GM12892 (cell line): ENCODE results near the gene MOB3B.

Experiments
- DNase-seq: peaks from one replicate; pipeline ENCODE4 v3.0.0; 2011; ENCODE audit not compliant: insufficient read length
- FAIRE-seq: peaks from 2 replicates; lab custom pipeline; 2011; peaks lifted over from hg19 to GRCh38; lab: Jason Lieb, UNC
- POLR2A ChIP-seq: IDR thresholded peaks from 2 replicates; pipeline ENCODE4 v1.6.1; 2011; ENCODE audit warnings: low read depth, low read length, control low read depth
- POLR2AphosphoS5 ChIP-seq: IDR thresholded peaks from 2 replicates; pipeline ENCODE4 v1.6.1; 2011; ENCODE audit warnings: low read depth, low read length, control low read depth
- TAF1 ChIP-seq: IDR thresholded peaks from 2 replicates; pipeline ENCODE4 v1.6.1; 2011; ENCODE audit warnings: low read depth, mild to moderate bottlenecking, control low read depth, low read length, borderline replicate concordance

MOB3B gene

DNA sequence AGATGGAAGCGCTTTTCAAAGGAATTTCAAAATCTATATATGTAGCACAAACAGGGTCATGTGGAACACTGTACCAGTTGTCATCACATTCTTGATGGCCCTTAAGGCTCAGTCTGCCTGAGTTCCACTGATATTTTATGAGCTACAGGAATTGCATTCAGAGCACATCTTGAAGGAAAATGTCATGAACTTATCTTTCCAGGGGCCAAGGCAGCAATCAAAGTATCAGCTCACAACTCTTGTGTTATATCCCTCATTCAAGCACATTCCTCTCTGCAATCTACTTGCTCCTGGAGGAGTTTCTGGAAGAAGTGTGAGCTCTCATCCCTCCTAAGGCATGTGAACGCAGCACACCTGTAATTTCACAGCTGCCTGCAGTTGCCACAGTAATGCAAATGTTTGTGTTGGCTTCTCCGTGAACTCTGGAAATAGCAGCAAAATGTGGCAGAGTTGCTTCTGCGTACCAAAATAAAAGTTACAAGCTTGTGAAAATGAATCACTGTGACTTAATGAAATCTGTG lies 143.0 kb downstream of the MOB3B start:
- TF ChIP-seq TAF1, result no peak
- TF ChIP-seq POLR2AphosphoS5, result no peak
- TF ChIP-seq POLR2A, result no peak
- no peak for FAIRE-seq

DNA sequence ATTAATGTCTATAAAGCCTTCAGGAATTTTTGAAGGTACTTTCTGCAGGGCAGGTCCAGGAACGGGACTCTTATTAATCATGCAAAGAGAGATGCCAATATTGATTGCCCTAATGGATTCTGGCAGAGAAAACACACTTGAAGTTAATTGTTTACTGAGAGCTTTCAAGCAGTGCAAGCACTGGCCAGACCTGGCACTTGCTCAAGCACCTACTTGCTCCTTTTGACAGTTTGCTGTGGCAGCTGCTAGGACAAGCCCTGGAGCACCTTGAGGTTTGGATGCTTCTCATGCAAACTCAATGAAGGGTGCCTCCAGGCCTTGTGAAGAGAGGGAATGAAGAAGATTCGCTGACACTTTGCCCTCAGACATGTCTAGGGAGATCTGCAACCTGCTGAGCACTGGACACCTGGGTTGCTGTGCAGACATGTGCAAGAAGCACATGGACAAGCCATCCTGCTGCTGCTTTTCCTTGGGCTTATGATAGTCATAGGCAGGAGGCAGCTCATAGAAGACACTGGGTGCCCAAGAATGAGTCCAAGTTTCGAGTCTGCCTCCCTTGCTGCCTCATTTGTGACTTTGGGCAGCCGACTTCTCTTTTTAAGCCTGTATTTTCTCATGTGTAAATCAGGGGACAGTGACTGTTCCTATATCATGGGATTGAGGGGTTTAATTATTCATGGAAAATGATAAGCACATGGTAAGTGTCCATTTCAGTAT lies 143.8 kb downstream of the MOB3B start:
- TF ChIP-seq POLR2AphosphoS5 (no peak), TAF1 (no peak), POLR2A (no peak)
- no peak for DNase-seq

More for the DNA sequence above, 143.0 kb downstream of the MOB3B start:
- DNase-seq, result no peak

DNA sequence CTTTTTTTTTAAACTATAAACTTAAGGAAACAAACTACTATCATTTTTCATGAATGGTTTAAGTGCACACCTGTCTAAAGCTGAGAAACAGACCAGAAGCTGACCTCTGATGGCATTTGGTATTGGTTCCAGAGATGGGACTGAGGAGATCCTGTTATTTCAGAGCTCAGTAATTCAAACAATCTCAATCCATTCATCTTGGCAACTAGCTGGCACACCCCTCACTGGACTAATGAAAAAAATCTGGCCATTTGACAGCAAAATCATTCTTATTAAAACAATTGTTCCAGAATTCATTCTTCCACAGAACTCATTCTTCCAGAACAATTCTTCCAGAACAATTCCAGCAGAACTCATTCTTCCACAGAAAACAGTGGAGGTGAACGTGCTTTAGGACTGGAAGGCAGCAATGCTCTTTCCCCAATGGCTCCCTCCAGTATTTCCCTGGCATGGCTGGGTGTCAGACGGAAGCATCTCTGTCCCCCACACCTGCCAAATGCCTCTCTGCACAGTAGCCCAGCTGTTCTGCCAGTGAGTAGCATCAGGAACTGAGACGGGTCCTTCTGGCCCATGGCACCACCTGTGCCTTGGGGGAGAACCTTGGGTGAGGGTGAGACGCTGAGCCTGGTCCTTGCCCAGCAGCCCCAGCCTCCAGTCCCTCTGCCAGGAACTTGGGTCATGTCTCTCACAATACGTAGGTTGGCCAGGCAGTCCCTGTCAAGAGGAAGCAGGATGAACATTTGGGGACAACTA lies 145.2 kb downstream of the MOB3B start:
- TF ChIP-seq POLR2AphosphoS5, result no peak
- TF ChIP-seq TAF1, result no peak
- TF ChIP-seq POLR2A, result no peak
- no peak for FAIRE-seq
- no peak for DNase-seq

More for the DNA sequence above, 143.8 kb downstream of the MOB3B start:
- no peak for FAIRE-seq

DNA sequence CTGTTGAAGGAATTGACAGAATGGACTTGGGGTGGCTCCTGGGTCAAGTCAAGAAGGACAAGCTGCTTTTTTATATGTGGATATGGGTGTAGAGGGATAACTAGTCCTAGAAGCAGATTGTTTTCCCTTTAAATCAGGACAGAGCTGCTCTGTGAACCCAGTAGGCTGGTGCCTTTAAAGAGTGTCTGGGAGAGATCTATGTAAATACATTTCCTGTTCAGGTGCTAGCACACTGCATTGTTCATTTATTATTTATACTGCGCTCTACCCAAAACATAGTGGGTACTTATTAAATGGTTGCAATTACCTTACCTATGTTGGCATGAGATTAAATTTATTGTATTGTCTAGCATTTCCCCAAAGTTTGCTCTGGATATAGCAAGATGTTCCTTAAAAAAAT lies 146.1 kb downstream of the MOB3B start:
- FAIRE-seq, result no peak
- no peak for TF ChIP-seq POLR2AphosphoS5
- TF ChIP-seq POLR2A, result no peak
- no peak for TF ChIP-seq TAF1
- DNase-seq, result no peak

DNA sequence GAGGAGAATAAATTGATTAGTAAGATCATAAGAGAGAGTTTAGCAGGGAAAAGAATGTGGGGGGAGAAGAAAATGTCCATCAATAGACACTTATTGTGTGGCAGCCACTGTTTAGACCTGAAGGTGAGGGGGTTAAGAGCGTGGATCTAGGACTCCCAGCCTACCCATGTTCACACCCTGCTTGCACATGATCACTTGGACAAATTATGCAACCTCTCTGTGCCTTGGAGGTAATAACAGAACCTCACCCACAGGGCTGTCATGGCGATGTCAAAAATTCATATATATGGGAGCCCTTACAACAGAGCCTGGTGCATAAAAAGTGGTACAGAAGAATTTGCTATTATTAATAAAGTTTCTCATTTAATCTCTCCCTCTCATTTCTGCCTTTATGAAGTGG lies 146.6 kb downstream of the MOB3B start:
- no peak for TF ChIP-seq POLR2A
- TF ChIP-seq TAF1, result no peak
- no peak for TF ChIP-seq POLR2AphosphoS5
- DNase-seq (no peak), FAIRE-seq (no peak)

DNA sequence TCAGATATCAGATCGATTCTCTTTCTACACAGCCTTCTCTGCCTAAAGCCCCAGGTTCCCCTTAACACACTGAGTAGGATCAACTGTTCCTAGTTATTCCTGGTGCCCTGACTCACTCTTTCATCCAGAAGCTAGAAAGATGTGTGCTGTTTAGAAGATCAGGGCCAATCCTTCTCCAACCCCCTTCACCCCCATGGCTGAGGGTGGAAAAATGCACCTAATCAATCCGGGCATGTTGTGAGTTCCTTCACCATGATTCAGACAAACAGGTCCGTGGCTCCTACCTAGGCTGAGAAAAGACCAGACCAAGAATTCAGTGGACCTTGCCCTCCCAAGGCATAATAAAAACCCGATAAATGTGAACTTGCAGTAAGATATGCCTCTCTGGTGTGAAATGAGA lies 147.3 kb downstream of the MOB3B start:
- TF ChIP-seq TAF1, result no peak
- TF ChIP-seq POLR2A, result no peak
- TF ChIP-seq POLR2AphosphoS5, result no peak
- DNase-seq, result no peak
- FAIRE-seq, result no peak

DNA sequence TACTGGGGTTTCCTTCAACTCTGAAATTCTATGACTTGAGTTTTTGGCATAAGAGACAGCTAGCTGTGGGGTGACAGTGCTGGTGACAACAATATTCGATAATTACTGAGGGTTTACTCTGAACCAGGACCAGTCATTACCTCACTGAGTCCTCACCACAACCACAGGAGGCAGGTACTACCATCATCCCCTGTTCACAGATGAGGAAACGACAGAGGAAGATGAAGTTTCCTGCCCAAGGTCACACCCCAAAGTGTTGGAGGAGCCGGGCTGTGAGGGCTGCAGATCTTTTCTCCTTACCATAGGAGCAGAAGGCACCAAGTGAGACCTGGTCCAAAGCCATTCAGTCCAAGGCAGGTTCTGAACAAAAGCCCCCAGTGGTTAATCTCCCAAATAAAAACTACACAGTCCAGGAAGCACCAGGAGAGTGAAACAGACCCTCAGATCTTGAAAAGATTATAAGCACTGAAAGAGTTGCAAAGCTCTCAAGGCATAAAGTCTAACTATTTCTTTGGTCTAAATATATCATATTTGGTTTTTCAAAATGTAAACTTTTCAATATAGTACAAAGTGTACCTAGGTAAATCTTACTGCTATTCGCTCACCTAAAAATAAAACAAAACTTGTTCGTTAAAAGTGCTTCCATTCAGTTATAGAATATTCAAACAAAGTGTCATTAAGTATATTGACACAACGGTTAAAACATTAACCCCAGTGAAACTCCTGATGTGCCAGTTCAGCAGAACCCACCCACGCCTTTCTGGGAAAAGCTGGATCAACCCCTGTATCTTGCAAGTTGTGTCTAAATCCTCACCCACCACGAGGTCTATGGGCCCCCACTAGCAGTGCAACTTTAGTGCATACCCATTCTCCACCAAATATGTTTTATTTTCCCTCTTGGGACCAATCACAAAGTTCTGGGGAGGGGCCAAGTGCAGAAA lies 150.0 kb downstream of the MOB3B start:
- no peak for FAIRE-seq
- TF ChIP-seq POLR2A (no peak), POLR2AphosphoS5 (no peak), TAF1 (no peak)
- no peak for DNase-seq

DNA sequence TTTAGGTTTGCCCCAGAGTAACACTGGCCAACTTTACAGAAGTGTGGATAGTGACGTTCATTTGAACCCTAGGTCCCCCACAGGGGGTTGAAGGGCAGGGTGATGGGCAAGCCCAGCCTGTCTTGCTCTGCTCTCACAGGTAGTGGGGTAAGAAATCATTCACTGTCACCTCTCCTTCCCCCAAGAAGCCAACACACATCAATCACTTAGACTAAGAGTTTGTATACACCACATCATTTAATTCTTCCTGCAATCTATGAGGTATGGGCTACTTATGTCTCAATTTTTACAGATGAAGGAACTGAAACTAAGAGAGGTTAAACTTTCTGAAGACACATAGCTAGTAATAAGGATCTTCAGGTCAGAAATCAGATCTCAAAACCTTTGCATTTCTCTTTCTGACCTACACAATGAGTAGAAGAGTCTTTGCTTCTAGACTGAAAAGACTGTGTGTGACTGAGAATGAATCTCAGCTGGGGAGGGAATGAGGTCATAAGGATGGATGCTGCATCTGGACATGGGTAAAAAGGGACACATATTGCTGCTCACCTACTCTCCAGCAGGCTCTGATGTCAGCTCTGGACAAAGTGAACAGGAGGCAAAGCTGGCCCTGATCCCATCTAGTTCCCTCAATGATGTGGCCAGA lies 151.7 kb downstream of the MOB3B start:
- FAIRE-seq (peak; percentile 82), DNase-seq (no peak)
- TF ChIP-seq POLR2A (no peak), POLR2AphosphoS5 (no peak), TAF1 (no peak)

DNA sequence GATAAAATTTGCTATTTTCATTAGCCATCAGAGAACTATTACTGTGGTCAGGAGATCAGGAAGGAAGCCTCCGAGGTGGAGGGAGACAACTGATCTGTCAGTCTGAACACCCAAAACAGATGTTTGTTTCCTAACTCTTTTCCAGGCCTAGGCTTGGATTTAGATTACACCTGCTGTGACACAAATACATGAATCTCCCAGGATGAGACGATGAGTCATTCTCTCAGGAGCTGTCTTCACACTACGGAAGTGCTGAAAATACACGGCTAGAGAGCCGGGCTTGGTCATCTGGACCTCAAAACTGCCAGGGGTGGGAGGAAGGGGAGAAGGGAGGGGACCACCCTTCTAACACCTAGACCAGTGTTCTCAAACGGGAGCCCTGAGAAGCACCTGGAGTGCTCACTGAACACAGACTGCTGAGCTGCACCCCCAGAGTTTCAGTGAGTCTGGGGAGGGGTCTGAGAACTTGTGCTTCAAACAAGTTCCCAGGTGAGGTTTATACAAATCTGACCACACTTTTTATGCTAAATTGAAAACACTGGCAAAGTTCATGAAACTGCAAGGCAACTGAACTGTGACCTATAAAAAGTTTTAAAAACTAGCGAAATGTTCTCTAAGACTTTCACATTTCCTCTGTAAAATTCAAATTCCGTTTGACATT lies 152.3 kb downstream of the MOB3B start:
- TF ChIP-seq POLR2AphosphoS5, result no peak
- no peak for TF ChIP-seq POLR2A
- no peak for TF ChIP-seq TAF1
- DNase-seq (no peak), FAIRE-seq (peak; percentile 33)

DNA sequence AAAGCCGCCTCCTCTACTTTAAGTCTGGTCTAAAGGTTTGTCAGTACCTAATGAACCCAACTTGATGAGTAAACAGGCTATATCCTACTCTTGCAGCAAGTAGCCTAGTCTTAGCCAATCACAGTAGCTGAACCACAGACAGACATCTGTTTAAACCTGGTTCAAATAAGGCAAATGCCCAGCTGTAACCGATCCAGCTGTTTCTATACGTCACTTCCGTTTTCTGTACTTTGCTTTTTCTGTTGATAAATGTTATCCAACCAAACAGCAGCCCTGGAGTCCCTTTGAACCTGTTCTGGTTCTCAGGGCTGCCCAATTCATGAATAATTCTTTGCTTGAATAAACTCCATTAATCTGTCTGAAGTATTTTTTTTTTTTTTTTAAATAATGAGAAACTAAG lies 155.8 kb downstream of the MOB3B start:
- DNase-seq, result no peak
- no peak for TF ChIP-seq POLR2A
- TF ChIP-seq TAF1, result no peak
- TF ChIP-seq POLR2AphosphoS5, result no peak
- FAIRE-seq, result no peak

DNA sequence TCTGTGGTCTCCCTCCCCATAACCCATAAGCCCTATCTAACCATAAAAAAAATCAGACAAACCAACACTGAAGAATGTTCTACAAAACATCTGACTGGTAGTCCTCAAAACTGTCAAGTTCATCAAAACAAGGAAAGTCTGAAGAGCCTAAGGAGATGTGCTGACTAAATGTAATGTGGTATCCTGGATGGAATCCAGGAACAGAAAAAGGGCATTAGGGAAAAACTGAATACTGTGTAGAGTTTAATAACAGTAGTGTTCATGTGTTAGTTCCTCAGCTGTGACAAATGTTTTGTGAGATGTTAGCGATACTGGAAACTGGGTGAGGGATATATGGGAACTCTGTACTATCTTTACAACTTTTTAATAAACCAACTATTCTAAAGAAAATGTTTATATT lies 157.0 kb downstream of the MOB3B start:
- no peak for DNase-seq
- TF ChIP-seq POLR2A, result no peak
- TF ChIP-seq POLR2AphosphoS5, result no peak
- TF ChIP-seq TAF1, result no peak
- no peak for FAIRE-seq
